ENCODE measurements around the gene SGMS1.
"Not testable (repeated sequence)": the region's sequence is repeated elsewhere in the genome, so short reads cannot be mapped to it uniquely, and the experiment has no call there.

Gene SGMS1

GRCh38 chr10:50623663-50624412, at the start of gene SGMS1:
SGMS1 (minus strand) TSS chr10:50623956; CDS start chr10:50344114, 279,842 bp downstream.
- TF ChIP-seq POLR2A (IDR thresholded peaks at IDR 0.05; ENCODE audit: low read length) (no peak), GATA1 (IDR thresholded peaks at IDR 0.05; ENCODE audit: low read depth, low read length) (no peak)
- peak; percentile 85 to 89 for DNase-seq

GRCh38 chr10:50672152-50672551, 48.4 kb upstream of the SGMS1 start:
- DNase-seq, result not testable (repeated sequence)

GRCh38 chr10:50671645-50672044, 47.9 kb upstream of the SGMS1 start:
- not testable (repeated sequence) for DNase-seq

- not testable (repeated sequence) for DNase-seq
These were observed 46.2 kb upstream of the SGMS1 start for GRCh38 chr10:50669957-50670356.

GRCh38 chr10:50667353-50667752, 43.6 kb upstream of the SGMS1 start:
- DNase-seq, result not testable (repeated sequence)

- DNase-seq, result not testable (repeated sequence)
These were observed 38.7 kb upstream of the SGMS1 start for GRCh38 chr10:50662420-50662819.

- DNase-seq, result not testable (repeated sequence)
These were observed 37.8 kb upstream of the SGMS1 start for GRCh38 chr10:50661563-50661962.

- DNase-seq, result peak; percentile 70 to 81
These were observed 36.3 kb upstream of the SGMS1 start for GRCh38 chr10:50659865-50660730.

GRCh38 chr10:50659016-50659864, 35.5 kb upstream of the SGMS1 start:
- not testable (repeated sequence) for DNase-seq

GRCh38 chr10:50658165-50658564, 34.4 kb upstream of the SGMS1 start:
- peak in 1 of 2 experiments; percentile 5 for DNase-seq
- TF ChIP-seq POLR2A (IDR thresholded peaks at IDR 0.05; ENCODE audit: low read length), result no peak
- no peak for TF ChIP-seq GATA1 (IDR thresholded peaks at IDR 0.05; ENCODE audit: low read depth, low read length)

- DNase-seq, result no peak
- TF ChIP-seq GATA1 (IDR thresholded peaks at IDR 0.05; ENCODE audit: low read depth, low read length) (no peak), POLR2A (IDR thresholded peaks at IDR 0.05; ENCODE audit: low read length) (no peak)
These were observed 30.0 kb upstream of the SGMS1 start for GRCh38 chr10:50653758-50654157.

- TF ChIP-seq GATA1 (IDR thresholded peaks at IDR 0.05; ENCODE audit: low read depth, low read length) (no peak), POLR2A (IDR thresholded peaks at IDR 0.05; ENCODE audit: low read length) (no peak)
- peak; percentile 29 to 62 for DNase-seq
These were observed 29.4 kb upstream of the SGMS1 start for GRCh38 chr10:50653142-50653541.

- no peak for DNase-seq
- no peak for TF ChIP-seq GATA1 (IDR thresholded peaks at IDR 0.05; ENCODE audit: low read depth, low read length)
These were observed 28.1 kb upstream of the SGMS1 start for GRCh38 chr10:50651808-50652207.

- TF ChIP-seq GATA1 (IDR thresholded peaks at IDR 0.05; ENCODE audit: low read depth, low read length), result no peak
- TF ChIP-seq POLR2A (IDR thresholded peaks at IDR 0.05; ENCODE audit: low read length), result no peak
- no peak for DNase-seq
These were observed 26.7 kb upstream of the SGMS1 start for GRCh38 chr10:50650481-50650880.

- DNase-seq, result no peak
- TF ChIP-seq GATA1 (IDR thresholded peaks at IDR 0.05; ENCODE audit: low read depth, low read length) (no peak), POLR2A (IDR thresholded peaks at IDR 0.05; ENCODE audit: low read length) (no peak)
These were observed 25.1 kb upstream of the SGMS1 start for GRCh38 chr10:50648935-50649227.
